Left lung (tissue), 10 donors: ENCODE data around the gene CDK7. TPM values are rescaled to one million over a fixed set of nuclear protein-coding genes. Genes with fewer than 3 reads are reported as not detected.
A peak's percentile ranks its signal among the peaks of the same experiment; 100 is the strongest.
"Not testable (repeated sequence)": the region's sequence is repeated elsewhere in the genome, so short reads cannot be mapped to it uniquely, and the experiment has no call there.

Source experiments
- ATAC-seq: fragments of 200-7000 bp; cut with Tn5 transposase; one replicate; pipeline ENCODE4 v1.9.1; 2020; ENCODE audit warnings: moderate library complexity
- DNase-seq, 4 donors: peaks; one replicate each; pipeline ENCODE4 v3.0.0-alpha.2; 2013 to 2020
- H3K27ac ChIP-seq, 2 donors: fragments of 200-600 bp; sonication (generic) in 1 of 2; one replicate each; pipeline versions ENCODE4 v1.5.0 to v1.8.0; 2020 to 2021
- H3K27me3 ChIP-seq, 2 donors: fragments of 200-600 bp; sonication (generic) in 1 of 2; one replicate each; pipeline versions ENCODE4 v1.5.0 to v1.8.0; 2020 to 2021
- H3K36me3 ChIP-seq, 2 donors: fragments of 200-600 bp; sonication (generic) in 1 of 2; one replicate each; pipeline versions ENCODE4 v1.5.0 to v1.8.0; 2020 to 2021
- H3K4me1 ChIP-seq, 2 donors: fragments of 200-600 bp; one replicate each; pipeline ENCODE4 v1.8.0; 2021
- H3K4me3 ChIP-seq, 2 donors: fragments of 200-600 bp; sonication (generic) in 1 of 2; one replicate each; pipeline versions ENCODE4 v1.5.0 to v1.8.0; 2020 to 2021; ENCODE audit warnings: mild to moderate bottlenecking in 1 of 2
- H3K9me3 ChIP-seq, 2 donors: fragments of 200-600 bp; sonication (generic) in 1 of 2; one replicate each; pipeline versions ENCODE4 v1.5.0 to v1.8.0; 2020 to 2021
- CTCF ChIP-seq, 2 donors: fragments of 200-600 bp; sonication (generic) in 1 of 2; IDR thresholded peaks; one replicate each; pipeline versions ENCODE4 v1.5.0 to v1.8.0; 2021; ENCODE audit warnings: antibody characterized with exemption in 2 of 2
- intact Hi-C, 2 donors: fragments of 100-400 bp; cut with DNase I; formaldehyde crosslinking; loops; one replicate each; pipeline versions ENCODE4 v1.11.2 to v1.14.2; 2022
- polyA plus RNA-seq, 6 donors: library from polyadenylated mRNA; unstranded; fragments of 120-200 nt; gene quantifications; one replicate each; pipeline ENCODE4 v1.2.1, GENCODE V29; 2013; ENCODE audit not compliant: insufficient read length in 6 of 6
- total RNA-seq, 2 donors: library from RNA; stranded (reverse); fragmentation: NEBNext Ultra II Directional; extraction: Animal tissue kit (Norgen Biotek cat#: 25700); gene quantifications; one replicate each; pipeline ENCODE4 v1.2.1, GENCODE V29; 2021
- donor health status: DM: no; HTN: yes; CAD: no.
- donor health status: DM: no; HTN: no; CAD: no.

Gene CDK7
- total and polyA plus RNA-seq, 8 donors = 15.9 to 38.0 (median 32.2) TPM

GRCh38 chr5:69224520-69224919, 10.2 kb upstream of the CDK7 start:
- H3K4me1 ChIP-seq = no peaks in the 10 kb centered on the region
- H3K27ac ChIP-seq = no peak overlapping the region
- H3K36me3 ChIP-seq = peaks cover 0 to 38% of the 10 kb centered on the region in 2 donors
- ATAC-seq = peak; percentile 49
- no peak for TF ChIP-seq CTCF (IDR thresholded peaks at IDR 0.05)
- DNase-seq = no peak
- no peaks in the 10 kb centered on the region for H3K9me3 ChIP-seq
- intact Hi-C loops = no loop called here
- H3K4me3 ChIP-seq = no peak overlapping the region
- H3K27me3 ChIP-seq = no peaks in the 10 kb centered on the region

GRCh38 chr5:69225860-69226259, 8.8 kb upstream of the CDK7 start:
- ATAC-seq (no peak), DNase-seq (no peak)
- Histone ChIP-seq H3K27me3 (no peaks in the 10 kb centered on the region), H3K4me1 (no peaks in the 10 kb centered on the region), H3K36me3 (peaks cover 0 to 44% of the 10 kb centered on the region in 2 donors), H3K4me3 (no peak overlapping the region), H3K27ac (no peak overlapping the region), H3K9me3 (no peaks in the 10 kb centered on the region)
- no peak for TF ChIP-seq CTCF (IDR thresholded peaks at IDR 0.05)
- intact Hi-C loops = no loop called here

GRCh38 chr5:69230181-69230580, 4.5 kb upstream of the CDK7 start:
- peaks cover 0 to 39% of the 10 kb centered on the region in 2 donors for H3K36me3 ChIP-seq
- peak; percentile 58 for ATAC-seq

GRCh38 chr5:69231281-69231680, 3.4 kb upstream of the CDK7 start:
- no peak for TF ChIP-seq CTCF (IDR thresholded peaks at IDR 0.05)
- DNase-seq (no peak), ATAC-seq (no peak)
- Histone ChIP-seq H3K4me3 (no peak overlapping the region), H3K27ac (no peak overlapping the region), H3K27me3 (no peaks in the 10 kb centered on the region), H3K9me3 (no peaks in the 10 kb centered on the region), H3K4me1 (peaks cover 9 to 14% of the 10 kb centered on the region in 2 donors), H3K36me3 (peaks cover 0 to 34% of the 10 kb centered on the region in 2 donors)
- intact Hi-C loops = no loop called here

More at GRCh38 chr5:69230181-69230580, 4.5 kb upstream of the CDK7 start:
- Histone ChIP-seq H3K9me3 (no peaks in the 10 kb centered on the region), H3K4me3 (no peak overlapping the region), H3K4me1 (peaks cover 0 to 3% of the 10 kb centered on the region in 2 donors), H3K27me3 (no peaks in the 10 kb centered on the region), H3K27ac (peak overlapping the region in 1 of 2 donors; percentile 58)
- peak in 2 of 4 donors; percentile 35 to 44 for DNase-seq
- intact Hi-C loops = no loop called here
- TF ChIP-seq CTCF (IDR thresholded peaks at IDR 0.05) = no peak

- no peak for ATAC-seq
Measured at GRCh38 chr5:69231851-69232250, 2.8 kb upstream of the CDK7 start.

GRCh38 chr5:69236733-69237132, 2.0 kb downstream of the CDK7 start:
- intact Hi-C loops, H3K9me3 ChIP-seq, ATAC-seq, H3K27me3 ChIP-seq, H3K27ac ChIP-seq, DNase-seq, H3K4me3 ChIP-seq: not testable (repeated sequence)
- H3K4me1 ChIP-seq = peaks cover 13 to 40% of the 10 kb centered on the region in 2 donors
- peaks cover 0 to 36% of the 10 kb centered on the region in 2 donors for H3K36me3 ChIP-seq

More at GRCh38 chr5:69231851-69232250, 2.8 kb upstream of the CDK7 start:
- TF ChIP-seq CTCF (IDR thresholded peaks at IDR 0.05) = no peak
- Histone ChIP-seq H3K4me1 (peaks cover 13 to 20% of the 10 kb centered on the region in 2 donors), H3K36me3 (peaks cover 0 to 28% of the 10 kb centered on the region in 2 donors), H3K27me3 (no peaks in the 10 kb centered on the region), H3K27ac (no peak overlapping the region), H3K4me3 (no peak overlapping the region), H3K9me3 (no peaks in the 10 kb centered on the region)
- intact Hi-C loops = no loop called here
- DNase-seq = no peak
